Liver (tissue), 9 donors: ENCODE measurements around the gene BACH1. TPM values are rescaled to one million over a fixed set of nuclear protein-coding genes. Genes with fewer than 3 reads are reported as not detected.
A peak's percentile ranks its signal among the peaks of the same experiment; 100 is the strongest.

Experiments used
- DNase-seq: peaks from one replicate; pipeline ENCODE4 v3.0.0-alpha.2; 2017; ENCODE audit warnings: low spot score
- H3K27ac ChIP-seq, 2 donors: one replicate each; pipeline ENCODE4 v1.7.0; 2013; ENCODE audit warnings: inconsistent platforms in 2 of 2, low read length in 2 of 2, control low read depth in 1 of 2, low read depth in 1 of 2, mild to moderate bottlenecking in 1 of 2
- H3K27me3 ChIP-seq, 4 donors: one replicate each; pipeline versions ENCODE4 v1.6.1 to v1.7.0; 2013; ENCODE audit warnings: low read length in 3 of 4, inconsistent platforms in 1 of 4, mild to moderate bottlenecking in 1 of 4, moderate library complexity in 1 of 4; ENCODE audit not compliant: control insufficient read depth in 4 of 4, insufficient read depth in 4 of 4
- H3K36me3 ChIP-seq, 4 donors: one replicate each; pipeline versions ENCODE4 v1.6.1 to v1.7.0; 2013; ENCODE audit warnings: low read length in 3 of 4, mild to moderate bottlenecking in 3 of 4, low read depth in 1 of 4, moderate library complexity in 1 of 4; ENCODE audit not compliant: control insufficient read depth in 4 of 4, insufficient read depth in 3 of 4
- H3K4me1 ChIP-seq, 4 donors: one replicate each; pipeline versions ENCODE4 v1.6.1 to v1.7.0; 2013; ENCODE audit warnings: low read length in 3 of 4, mild to moderate bottlenecking in 3 of 4, moderate library complexity in 1 of 4; ENCODE audit not compliant: control insufficient read depth in 4 of 4, insufficient read depth in 4 of 4
- H3K4me3 ChIP-seq, 3 donors: one replicate each; pipeline versions ENCODE4 v1.6.1 to v1.7.0; 2013; ENCODE audit warnings: low read length in 3 of 3, control low read depth in 1 of 3, low read depth in 1 of 3, mild to moderate bottlenecking in 1 of 3
- H3K9ac ChIP-seq, 2 donors: one replicate each; pipeline ENCODE4 v1.7.0; 2013; ENCODE audit warnings: low read length in 2 of 2, mild to moderate bottlenecking in 2 of 2, moderate library complexity in 2 of 2, control low read depth in 1 of 2, low read depth in 1 of 2
- H3K9me3 ChIP-seq, 4 donors: one replicate each; pipeline versions ENCODE4 v1.6.1 to v1.7.0; 2013; ENCODE audit warnings: low read length in 3 of 4; ENCODE audit not compliant: control insufficient read depth in 4 of 4
- EGR1 ChIP-seq, 2 donors: IDR thresholded peaks; 2 replicates each; pipeline ENCODE4 v1.6.1; 2016 to 2018; ENCODE audit warnings: antibody characterized with exemption in 2 of 2, low read depth in 2 of 2
- FOXA1 ChIP-seq: IDR thresholded peaks from 2 replicates; pipeline ENCODE4 v1.6.1; 2016; ENCODE audit warnings: antibody characterized with exemption
- FOXA2 ChIP-seq: IDR thresholded peaks from 2 replicates; pipeline ENCODE4 v1.6.1; 2016; ENCODE audit warnings: antibody characterized with exemption
- GABPA ChIP-seq, 2 donors: IDR thresholded peaks in 1 of 2; conservative IDR thresholded peaks in 1 of 2; 2 replicates each; pipeline ENCODE4 v1.6.1; 2016; ENCODE audit warnings: antibody characterized with exemption in 2 of 2, mild to moderate bottlenecking in 1 of 2, moderate library complexity in 1 of 2
- HNF4A ChIP-seq, 2 donors: conservative IDR thresholded peaks; 2 replicates each; pipeline ENCODE4 v1.6.1; 2016; ENCODE audit warnings: antibody characterized with exemption in 2 of 2, mild to moderate bottlenecking in 2 of 2
- HNF4G ChIP-seq: IDR thresholded peaks from 2 replicates; pipeline ENCODE4 v1.6.1; 2016; ENCODE audit warnings: antibody characterized with exemption
- NR2F2 ChIP-seq: IDR thresholded peaks from 2 replicates; pipeline ENCODE4 v1.6.1; 2016; ENCODE audit warnings: antibody characterized with exemption
- RAD21 ChIP-seq, 2 donors: IDR thresholded peaks; 2 replicates each; pipeline ENCODE4 v1.6.1; 2016; ENCODE audit warnings: antibody characterized with exemption in 2 of 2, mild to moderate bottlenecking in 2 of 2
- RXRA ChIP-seq, 2 donors: IDR thresholded peaks; 2 replicates each; pipeline ENCODE4 v1.6.1; 2017 to 2018; ENCODE audit warnings: antibody characterized with exemption in 2 of 2, mild to moderate bottlenecking in 1 of 2
- SP1 ChIP-seq: IDR thresholded peaks from 2 replicates; pipeline ENCODE4 v1.6.1; 2018; ENCODE audit warnings: antibody characterized with exemption, mild to moderate bottlenecking
- TAF1 ChIP-seq: conservative IDR thresholded peaks from 2 replicates; pipeline ENCODE4 v1.6.1; 2016; ENCODE audit warnings: antibody characterized with exemption, mild to moderate bottlenecking
- YY1 ChIP-seq: IDR thresholded peaks from 2 replicates; pipeline ENCODE4 v1.6.1; 2016; ENCODE audit warnings: antibody characterized with exemption, mild to moderate bottlenecking
- WGBS: extraction: QIAGEN DNeasy Blood & Tissue Kit; methylation state at CpG from one replicate; pipeline ENCODE4 v1.1.7; 2013; 5-methylcytosine and 5-hydroxymethylcytosine counted together
- polyA plus RNA-seq, 2 donors: library from polyadenylated mRNA; stranded (reverse) in 1 of 2; unstranded in 1 of 2; fragments of 200-250 nt in 1 of 2; fragments of >200 nt in 1 of 2; fragmentation: Nextera tagmentation in 1 of 2; extraction: Ambion mirVana in 1 of 2; gene quantifications; one replicate each; pipeline versions ENCODE4 v1.2.1 to v1.2.3, GENCODE V29; 2013 to 2015
- total RNA-seq, 2 donors: library from RNA; depleted of rRNA; stranded (reverse); fragments of >200 nt; gene quantifications; one replicate each; pipeline ENCODE4 v1.2.3, GENCODE V29; 2014
- TF ChIP-seq, protein P1 (sequence below): IDR thresholded peaks from 2 replicates; pipeline ENCODE4 v1.6.1; 2016; ENCODE audit warnings: antibody characterized with exemption
- TF ChIP-seq, protein P2 (sequence below): IDR thresholded peaks from 2 replicates; pipeline ENCODE4 v1.6.1; 2016; ENCODE audit warnings: antibody characterized with exemption
- TF ChIP-seq, protein P3 (sequence below): IDR thresholded peaks from 2 replicates; pipeline ENCODE4 v1.6.1; 2016; ENCODE audit warnings: antibody characterized with exemption, mild to moderate bottlenecking
- TF ChIP-seq, protein P4 (sequence below): IDR thresholded peaks from 2 replicates; pipeline ENCODE4 v1.6.1; 2016; ENCODE audit warnings: antibody characterized with exemption
- TF ChIP-seq, protein P5 (sequence below): fragments of 150-350 bp; IDR thresholded peaks from 2 replicates; pipeline ENCODE4 v1.5.1; 2017; ENCODE audit warnings: improper control_type of control experiment, low read depth, low read length; ENCODE audit not compliant: missing input control
- donor health status: healthy.
- donor health status: healthy.
- donor health status: healthy.
- donor health status: healthy.
- donor health status: healthy.

The BACH1 gene
- total and polyA plus RNA-seq, 4 donors = 7.5 to 47.1 (median 19.9) TPM

DNA sequence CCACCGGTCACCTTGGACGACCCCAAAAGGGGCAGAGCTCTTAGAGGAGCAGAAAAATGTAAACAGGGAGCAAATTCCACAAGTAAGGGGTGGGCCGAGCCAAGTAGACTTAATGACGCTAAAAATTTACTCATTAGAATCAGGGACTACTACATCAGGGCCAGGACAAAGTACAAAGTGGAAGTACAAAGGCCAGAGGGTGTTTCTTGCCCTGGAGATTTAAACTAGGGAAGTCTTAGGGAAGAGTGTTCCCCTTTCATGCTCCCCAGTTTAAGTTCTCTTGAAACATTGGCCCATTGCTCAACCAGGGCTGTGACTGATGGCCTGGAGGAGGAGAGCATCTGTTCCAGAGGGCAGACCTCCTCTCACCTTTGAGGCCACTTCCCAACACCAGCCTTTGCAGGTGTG lies 48.6 kb downstream of the BACH1 start:
- Histone ChIP-seq H3K27me3 (no peaks in the 10 kb centered on the region), H3K9ac (no peak overlapping the region), H3K27ac (peak overlapping the region in 1 of 2 donors; percentile 19), H3K9me3 (no peaks in the 10 kb centered on the region), H3K36me3 (no peaks in the 10 kb centered on the region), H3K4me3 (no peak overlapping the region), H3K4me1 (peaks cover 0 to 44% (median 21%) of the 10 kb centered on the region in 4 donors)
- WGBS = 36% methylated on average over 4 of the region's 4 CpGs
- DNase-seq = no peak
- TF ChIP-seq GABPA (IDR thresholded peaks at IDR 0.05 in 1 of 2, conservative IDR thresholded peaks at IDR 0.05 in 1 of 2) (no peak), TAF1 (no peak), SP1 (no peak), NR2F2 (no peak), EGR1 (IDR thresholded peaks at IDR 0.05; ENCODE audit: low read depth in 2 of 2) (no peak), RXRA (IDR thresholded peaks at IDR 0.05) (peak in 1 of 2 donors; percentile 47), FOXA1 (no peak), RAD21 (IDR thresholded peaks at IDR 0.05) (peak in 1 of 2 donors; percentile 19), HNF4G (peak; percentile 44), HNF4A (conservative IDR thresholded peaks at IDR 0.05) (peak; percentile 80 to 85), FOXA2 (no peak), YY1 (no peak)
- TF ChIP-seq, protein P1, sequence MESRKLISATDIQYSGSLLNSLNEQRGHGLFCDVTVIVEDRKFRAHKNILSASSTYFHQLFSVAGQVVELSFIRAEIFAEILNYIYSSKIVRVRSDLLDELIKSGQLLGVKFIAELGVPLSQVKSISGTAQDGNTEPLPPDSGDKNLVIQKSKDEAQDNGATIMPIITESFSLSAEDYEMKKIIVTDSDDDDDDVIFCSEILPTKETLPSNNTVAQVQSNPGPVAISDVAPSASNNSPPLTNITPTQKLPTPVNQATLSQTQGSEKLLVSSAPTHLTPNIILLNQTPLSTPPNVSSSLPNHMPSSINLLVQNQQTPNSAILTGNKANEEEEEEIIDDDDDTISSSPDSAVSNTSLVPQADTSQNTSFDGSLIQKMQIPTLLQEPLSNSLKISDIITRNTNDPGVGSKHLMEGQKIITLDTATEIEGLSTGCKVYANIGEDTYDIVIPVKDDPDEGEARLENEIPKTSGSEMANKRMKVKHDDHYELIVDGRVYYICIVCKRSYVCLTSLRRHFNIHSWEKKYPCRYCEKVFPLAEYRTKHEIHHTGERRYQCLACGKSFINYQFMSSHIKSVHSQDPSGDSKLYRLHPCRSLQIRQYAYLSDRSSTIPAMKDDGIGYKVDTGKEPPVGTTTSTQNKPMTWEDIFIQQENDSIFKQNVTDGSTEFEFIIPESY = no peak
- TF ChIP-seq, protein P2, sequence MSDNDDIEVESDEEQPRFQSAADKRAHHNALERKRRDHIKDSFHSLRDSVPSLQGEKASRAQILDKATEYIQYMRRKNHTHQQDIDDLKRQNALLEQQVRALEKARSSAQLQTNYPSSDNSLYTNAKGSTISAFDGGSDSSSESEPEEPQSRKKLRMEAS = no peak
- TF ChIP-seq, protein P3, sequence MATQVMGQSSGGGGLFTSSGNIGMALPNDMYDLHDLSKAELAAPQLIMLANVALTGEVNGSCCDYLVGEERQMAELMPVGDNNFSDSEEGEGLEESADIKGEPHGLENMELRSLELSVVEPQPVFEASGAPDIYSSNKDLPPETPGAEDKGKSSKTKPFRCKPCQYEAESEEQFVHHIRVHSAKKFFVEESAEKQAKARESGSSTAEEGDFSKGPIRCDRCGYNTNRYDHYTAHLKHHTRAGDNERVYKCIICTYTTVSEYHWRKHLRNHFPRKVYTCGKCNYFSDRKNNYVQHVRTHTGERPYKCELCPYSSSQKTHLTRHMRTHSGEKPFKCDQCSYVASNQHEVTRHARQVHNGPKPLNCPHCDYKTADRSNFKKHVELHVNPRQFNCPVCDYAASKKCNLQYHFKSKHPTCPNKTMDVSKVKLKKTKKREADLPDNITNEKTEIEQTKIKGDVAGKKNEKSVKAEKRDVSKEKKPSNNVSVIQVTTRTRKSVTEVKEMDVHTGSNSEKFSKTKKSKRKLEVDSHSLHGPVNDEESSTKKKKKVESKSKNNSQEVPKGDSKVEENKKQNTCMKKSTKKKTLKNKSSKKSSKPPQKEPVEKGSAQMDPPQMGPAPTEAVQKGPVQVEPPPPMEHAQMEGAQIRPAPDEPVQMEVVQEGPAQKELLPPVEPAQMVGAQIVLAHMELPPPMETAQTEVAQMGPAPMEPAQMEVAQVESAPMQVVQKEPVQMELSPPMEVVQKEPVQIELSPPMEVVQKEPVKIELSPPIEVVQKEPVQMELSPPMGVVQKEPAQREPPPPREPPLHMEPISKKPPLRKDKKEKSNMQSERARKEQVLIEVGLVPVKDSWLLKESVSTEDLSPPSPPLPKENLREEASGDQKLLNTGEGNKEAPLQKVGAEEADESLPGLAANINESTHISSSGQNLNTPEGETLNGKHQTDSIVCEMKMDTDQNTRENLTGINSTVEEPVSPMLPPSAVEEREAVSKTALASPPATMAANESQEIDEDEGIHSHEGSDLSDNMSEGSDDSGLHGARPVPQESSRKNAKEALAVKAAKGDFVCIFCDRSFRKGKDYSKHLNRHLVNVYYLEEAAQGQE = no peak
- TF ChIP-seq, protein P4, sequence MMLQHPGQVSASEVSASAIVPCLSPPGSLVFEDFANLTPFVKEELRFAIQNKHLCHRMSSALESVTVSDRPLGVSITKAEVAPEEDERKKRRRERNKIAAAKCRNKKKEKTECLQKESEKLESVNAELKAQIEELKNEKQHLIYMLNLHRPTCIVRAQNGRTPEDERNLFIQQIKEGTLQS = no peak
- TF ChIP-seq, protein P5, sequence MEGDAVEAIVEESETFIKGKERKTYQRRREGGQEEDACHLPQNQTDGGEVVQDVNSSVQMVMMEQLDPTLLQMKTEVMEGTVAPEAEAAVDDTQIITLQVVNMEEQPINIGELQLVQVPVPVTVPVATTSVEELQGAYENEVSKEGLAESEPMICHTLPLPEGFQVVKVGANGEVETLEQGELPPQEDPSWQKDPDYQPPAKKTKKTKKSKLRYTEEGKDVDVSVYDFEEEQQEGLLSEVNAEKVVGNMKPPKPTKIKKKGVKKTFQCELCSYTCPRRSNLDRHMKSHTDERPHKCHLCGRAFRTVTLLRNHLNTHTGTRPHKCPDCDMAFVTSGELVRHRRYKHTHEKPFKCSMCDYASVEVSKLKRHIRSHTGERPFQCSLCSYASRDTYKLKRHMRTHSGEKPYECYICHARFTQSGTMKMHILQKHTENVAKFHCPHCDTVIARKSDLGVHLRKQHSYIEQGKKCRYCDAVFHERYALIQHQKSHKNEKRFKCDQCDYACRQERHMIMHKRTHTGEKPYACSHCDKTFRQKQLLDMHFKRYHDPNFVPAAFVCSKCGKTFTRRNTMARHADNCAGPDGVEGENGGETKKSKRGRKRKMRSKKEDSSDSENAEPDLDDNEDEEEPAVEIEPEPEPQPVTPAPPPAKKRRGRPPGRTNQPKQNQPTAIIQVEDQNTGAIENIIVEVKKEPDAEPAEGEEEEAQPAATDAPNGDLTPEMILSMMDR = no peak
